ENCODE measurements around the gene ARHGEF12.

ARHGEF12 gene

DNA sequence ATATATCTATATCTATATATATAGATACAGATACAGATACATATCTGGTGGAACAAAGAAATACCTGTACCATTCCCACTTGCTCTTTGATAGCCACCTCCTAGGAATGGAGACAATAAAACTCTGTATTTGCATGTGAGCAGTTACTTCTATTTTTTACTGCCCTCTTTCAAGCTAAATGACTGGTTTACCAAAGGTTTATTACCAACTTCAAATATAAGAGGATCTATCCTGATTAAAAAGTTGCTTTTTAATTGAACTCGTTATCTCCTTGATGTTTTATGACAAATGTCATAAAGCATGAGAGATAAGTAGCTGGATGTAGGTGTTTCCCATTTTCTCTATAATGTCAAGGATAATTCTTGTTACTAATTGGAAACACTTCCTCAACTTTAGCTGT is 153.6 kb downstream of the ARHGEF12 start:
- TF ChIP-seq TAF1 (IDR thresholded peaks at IDR 0.05; ENCODE audit: low read depth) (no peak), CEBPB (IDR thresholded peaks at IDR 0.05) (no peak), EP300 (IDR thresholded peaks at IDR 0.05; ENCODE audit: borderline replicate concordance) (no peak), CREB1 (IDR thresholded peaks at IDR 0.05; ENCODE audit: low read depth) (no peak), EGR1 (IDR thresholded peaks at IDR 0.05) (no peak), RAD21 (IDR thresholded peaks at IDR 0.05; ENCODE audit: low read depth) (no peak)
- TF ChIP-seq, protein P1, sequence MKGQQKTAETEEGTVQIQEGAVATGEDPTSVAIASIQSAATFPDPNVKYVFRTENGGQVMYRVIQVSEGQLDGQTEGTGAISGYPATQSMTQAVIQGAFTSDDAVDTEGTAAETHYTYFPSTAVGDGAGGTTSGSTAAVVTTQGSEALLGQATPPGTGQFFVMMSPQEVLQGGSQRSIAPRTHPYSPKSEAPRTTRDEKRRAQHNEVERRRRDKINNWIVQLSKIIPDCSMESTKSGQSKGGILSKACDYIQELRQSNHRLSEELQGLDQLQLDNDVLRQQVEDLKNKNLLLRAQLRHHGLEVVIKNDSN (IDR thresholded peaks at IDR 0.05) = no peak

DNA sequence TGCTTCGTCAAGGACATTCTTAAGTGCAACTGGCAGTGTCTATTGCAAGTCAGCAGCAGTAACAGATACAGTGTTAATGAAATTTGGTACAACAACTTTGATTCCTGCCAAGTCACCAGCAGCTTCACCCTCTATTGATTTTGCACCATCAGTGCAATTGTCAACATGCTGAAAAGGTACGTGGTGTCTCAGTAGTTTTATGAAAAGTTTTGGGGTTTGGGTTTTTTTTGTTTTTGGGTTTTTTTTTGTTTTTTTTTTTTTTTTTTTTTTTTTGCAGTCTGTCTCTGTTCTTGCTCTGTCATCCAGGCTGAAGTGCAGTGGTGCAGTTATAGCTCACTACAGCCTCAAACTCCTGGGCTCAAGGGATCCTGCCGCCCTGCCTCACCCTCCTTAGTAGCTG is 156.3 kb downstream of the ARHGEF12 start:
- TF ChIP-seq EP300 (IDR thresholded peaks at IDR 0.05; ENCODE audit: borderline replicate concordance) (no peak), TAF1 (IDR thresholded peaks at IDR 0.05; ENCODE audit: low read depth) (no peak)

DNA sequence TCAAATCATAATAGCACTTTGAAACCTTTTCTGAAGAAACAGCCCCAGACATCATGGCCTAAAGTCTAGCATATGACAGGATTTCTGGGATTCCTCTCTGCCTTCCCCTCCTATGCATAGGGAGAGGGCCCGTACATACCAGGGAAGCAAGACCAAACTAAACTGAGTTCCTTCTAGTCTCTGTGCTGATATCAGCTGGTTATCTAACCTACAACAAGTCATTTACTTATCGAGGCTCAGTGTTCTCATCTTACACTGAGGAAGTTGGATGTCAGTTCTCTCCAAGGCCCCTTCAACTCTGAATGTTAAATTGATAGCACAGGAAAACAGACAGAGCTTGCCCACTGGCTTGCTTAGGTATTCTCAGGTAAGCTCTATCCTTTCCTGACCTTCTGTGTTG is 158.4 kb downstream of the ARHGEF12 start:
- TF ChIP-seq YY1 (IDR thresholded peaks at IDR 0.05; ENCODE audit: low read depth) (no peak), TEAD4 (IDR thresholded peaks at IDR 0.05) (no peak), FOXM1 (IDR thresholded peaks at IDR 0.05; ENCODE audit: borderline replicate concordance, low read depth) (no peak), EP300 (IDR thresholded peaks at IDR 0.05; ENCODE audit: borderline replicate concordance) (no peak), CREB1 (IDR thresholded peaks at IDR 0.05; ENCODE audit: low read depth) (no peak)
- TF ChIP-seq, protein P2, sequence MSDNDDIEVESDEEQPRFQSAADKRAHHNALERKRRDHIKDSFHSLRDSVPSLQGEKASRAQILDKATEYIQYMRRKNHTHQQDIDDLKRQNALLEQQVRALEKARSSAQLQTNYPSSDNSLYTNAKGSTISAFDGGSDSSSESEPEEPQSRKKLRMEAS (IDR thresholded peaks at IDR 0.05) = no peak
- TF ChIP-seq, protein P1 (IDR thresholded peaks at IDR 0.05) = no peak

DNA sequence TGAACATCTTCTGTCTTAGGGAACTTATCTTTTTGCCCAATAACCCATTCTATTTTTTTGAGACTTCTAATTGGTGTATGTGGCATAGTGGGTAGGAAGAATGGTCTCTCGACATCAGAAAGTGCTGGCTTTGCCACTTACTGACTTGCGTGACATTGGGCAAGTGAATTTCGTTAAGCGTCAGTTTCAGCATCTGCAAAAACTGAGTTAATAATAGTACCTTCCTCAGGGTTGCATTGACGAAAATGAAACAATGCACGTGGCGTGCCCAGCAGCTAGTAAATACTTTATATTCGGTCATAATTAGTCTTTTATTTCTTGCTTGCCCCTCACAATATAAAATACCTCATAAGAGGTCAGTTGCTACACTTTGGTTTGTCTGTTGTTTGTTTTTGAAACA is 162.9 kb downstream of the ARHGEF12 start:
- TF ChIP-seq YY1 (IDR thresholded peaks at IDR 0.05; ENCODE audit: low read depth) = no peak

DNA sequence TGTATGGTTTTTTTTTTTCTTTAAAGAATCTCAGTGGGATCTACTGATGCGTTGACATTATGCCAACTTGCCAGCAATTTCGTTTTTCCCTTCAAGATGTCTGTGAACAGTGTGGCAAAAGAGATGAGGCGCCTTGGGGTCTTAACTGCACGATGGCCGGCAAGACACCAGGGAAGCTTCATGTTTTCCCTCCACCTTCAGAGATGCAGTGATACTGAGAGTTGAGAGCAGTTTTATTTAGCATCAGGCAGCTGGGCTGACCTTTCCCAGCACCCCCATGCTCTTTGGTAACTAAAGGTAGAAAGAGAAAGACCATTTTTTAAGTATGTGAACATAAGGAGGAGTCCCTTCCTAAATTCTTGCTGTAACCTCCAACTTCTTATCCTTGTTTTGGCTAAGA is 163.6 kb downstream of the ARHGEF12 start:
- TF ChIP-seq CREB1 (IDR thresholded peaks at IDR 0.05; ENCODE audit: low read depth) (no peak), YY1 (IDR thresholded peaks at IDR 0.05; ENCODE audit: low read depth) (no peak), RAD21 (IDR thresholded peaks at IDR 0.05; ENCODE audit: low read depth) (no peak)

DNA sequence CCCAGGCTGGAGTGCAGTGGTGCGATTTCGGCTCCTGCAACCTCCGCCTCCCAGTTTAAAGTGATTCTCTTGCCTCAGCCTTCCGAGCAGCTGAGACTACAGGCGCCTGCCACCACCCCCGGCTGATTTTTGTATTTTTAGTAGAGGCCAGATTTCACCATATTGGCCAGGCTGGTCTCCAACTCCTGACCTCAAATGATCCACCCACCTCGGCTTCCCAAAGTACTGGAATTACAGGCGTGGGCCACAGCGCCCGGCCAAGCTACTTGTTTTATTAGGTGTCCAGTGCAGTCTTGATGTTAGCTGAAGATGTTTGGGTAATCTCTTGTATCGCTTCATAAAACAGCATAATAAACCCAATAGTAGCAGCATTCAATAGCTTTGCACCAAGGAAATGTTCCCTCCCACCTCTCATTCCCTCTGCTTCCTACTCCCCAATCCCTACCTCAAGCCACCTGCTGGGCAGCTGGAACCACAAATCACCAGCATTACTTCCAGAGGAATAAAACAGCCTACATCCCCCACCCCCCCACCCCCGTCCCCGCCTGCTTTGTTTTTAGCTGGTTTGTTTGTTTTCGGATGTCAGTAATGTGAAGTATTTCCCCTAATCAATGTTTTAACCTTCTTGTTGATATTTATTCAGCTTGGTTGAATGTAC is 164.3 kb downstream of the ARHGEF12 start:
- TF ChIP-seq NFIC (IDR thresholded peaks at IDR 0.05) (no peak), CREB1 (IDR thresholded peaks at IDR 0.05; ENCODE audit: low read depth) (no peak), YY1 (IDR thresholded peaks at IDR 0.05; ENCODE audit: low read depth) (no peak), TEAD4 (IDR thresholded peaks at IDR 0.05) (no peak), ZBTB7A (IDR thresholded peaks at IDR 0.05; ENCODE audit: low read depth) (no peak), FOXM1 (IDR thresholded peaks at IDR 0.05; ENCODE audit: borderline replicate concordance, low read depth) (no peak), EGR1 (IDR thresholded peaks at IDR 0.05) (no peak), RAD21 (IDR thresholded peaks at IDR 0.05; ENCODE audit: low read depth) (no peak)
- TF ChIP-seq, protein P1 (IDR thresholded peaks at IDR 0.05) = no peak
- TF ChIP-seq, protein P2 (IDR thresholded peaks at IDR 0.05) = no peak
- TF ChIP-seq, protein P3, sequence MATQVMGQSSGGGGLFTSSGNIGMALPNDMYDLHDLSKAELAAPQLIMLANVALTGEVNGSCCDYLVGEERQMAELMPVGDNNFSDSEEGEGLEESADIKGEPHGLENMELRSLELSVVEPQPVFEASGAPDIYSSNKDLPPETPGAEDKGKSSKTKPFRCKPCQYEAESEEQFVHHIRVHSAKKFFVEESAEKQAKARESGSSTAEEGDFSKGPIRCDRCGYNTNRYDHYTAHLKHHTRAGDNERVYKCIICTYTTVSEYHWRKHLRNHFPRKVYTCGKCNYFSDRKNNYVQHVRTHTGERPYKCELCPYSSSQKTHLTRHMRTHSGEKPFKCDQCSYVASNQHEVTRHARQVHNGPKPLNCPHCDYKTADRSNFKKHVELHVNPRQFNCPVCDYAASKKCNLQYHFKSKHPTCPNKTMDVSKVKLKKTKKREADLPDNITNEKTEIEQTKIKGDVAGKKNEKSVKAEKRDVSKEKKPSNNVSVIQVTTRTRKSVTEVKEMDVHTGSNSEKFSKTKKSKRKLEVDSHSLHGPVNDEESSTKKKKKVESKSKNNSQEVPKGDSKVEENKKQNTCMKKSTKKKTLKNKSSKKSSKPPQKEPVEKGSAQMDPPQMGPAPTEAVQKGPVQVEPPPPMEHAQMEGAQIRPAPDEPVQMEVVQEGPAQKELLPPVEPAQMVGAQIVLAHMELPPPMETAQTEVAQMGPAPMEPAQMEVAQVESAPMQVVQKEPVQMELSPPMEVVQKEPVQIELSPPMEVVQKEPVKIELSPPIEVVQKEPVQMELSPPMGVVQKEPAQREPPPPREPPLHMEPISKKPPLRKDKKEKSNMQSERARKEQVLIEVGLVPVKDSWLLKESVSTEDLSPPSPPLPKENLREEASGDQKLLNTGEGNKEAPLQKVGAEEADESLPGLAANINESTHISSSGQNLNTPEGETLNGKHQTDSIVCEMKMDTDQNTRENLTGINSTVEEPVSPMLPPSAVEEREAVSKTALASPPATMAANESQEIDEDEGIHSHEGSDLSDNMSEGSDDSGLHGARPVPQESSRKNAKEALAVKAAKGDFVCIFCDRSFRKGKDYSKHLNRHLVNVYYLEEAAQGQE (IDR thresholded peaks at IDR 0.05; ENCODE audit: low read depth) = no peak

DNA sequence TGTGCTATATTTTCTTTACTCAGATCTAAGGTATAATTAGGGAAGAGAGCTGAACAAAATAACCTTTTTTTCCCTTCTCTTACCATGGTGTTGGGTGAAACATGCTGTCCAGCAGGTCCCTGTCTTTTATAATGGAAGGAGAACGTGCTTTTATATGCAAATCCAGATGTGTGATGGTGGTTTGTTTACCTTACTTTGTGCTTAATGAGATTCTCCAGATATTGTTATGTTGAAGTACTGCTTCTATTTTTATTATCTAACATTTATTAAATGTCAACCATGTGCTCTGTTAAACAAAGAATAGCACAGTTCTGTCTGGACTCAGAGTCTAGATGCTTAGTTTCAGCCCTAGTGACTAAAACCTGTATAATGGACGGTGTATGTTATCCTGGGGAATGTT is 165.2 kb downstream of the ARHGEF12 start:
- TF ChIP-seq FOXM1 (IDR thresholded peaks at IDR 0.05; ENCODE audit: borderline replicate concordance, low read depth) (no peak), CREB1 (IDR thresholded peaks at IDR 0.05; ENCODE audit: low read depth) (no peak), ZBTB7A (IDR thresholded peaks at IDR 0.05; ENCODE audit: low read depth) (no peak), EGR1 (IDR thresholded peaks at IDR 0.05) (no peak), NFIC (IDR thresholded peaks at IDR 0.05) (no peak), RAD21 (IDR thresholded peaks at IDR 0.05; ENCODE audit: low read depth) (no peak), TCF12 (IDR thresholded peaks at IDR 0.05; ENCODE audit: low read depth) (no peak)
- TF ChIP-seq, protein P1 (IDR thresholded peaks at IDR 0.05) = no peak
- TF ChIP-seq, protein P2 (IDR thresholded peaks at IDR 0.05) = no peak

Data from Ishikawa (cell line).